Stimulated activated naive B cell treated with anti-CD40 and anti-IgM and Interleukin-4, amounts not matched to agents 10 μg/mL and 1 μg/mL and 100 μg/mL, for 72 hours (primary cell): ENCODE results near the gene PYCR2.
"Not testable (repeated sequence)": the region's sequence is repeated elsewhere in the genome, so short reads cannot be mapped to it uniquely, and the experiment has no call there.

Experiments
- ATAC-seq, 2 donors: fragments of 150-1000 bp; cut with Tn5 transposase; replicated peaks; 2 replicates each; pipeline ENCODE4 v1.10.0; 2021; ENCODE audit warnings: moderate library complexity in 1 of 2
- DNase-seq: peaks from one replicate; pipeline ENCODE4 v3.0.0; 2021
- H3K27ac Mint-ChIP-seq: one replicate; pipeline ENCODE4 v1.8.0; 2022; ENCODE audit warnings: mild to moderate bottlenecking, mixed read lengths
- H3K27me3 Mint-ChIP-seq, 2 donors: one replicate each; pipeline ENCODE4 v1.8.0; 2022; ENCODE audit warnings: mixed read lengths in 2 of 2
- H3K36me3 Mint-ChIP-seq, 2 donors: one replicate each; pipeline ENCODE4 v1.8.0; 2022; ENCODE audit warnings: mixed read lengths in 2 of 2, mild to moderate bottlenecking in 1 of 2
- H3K4me1 Mint-ChIP-seq, 2 donors: one replicate each; pipeline ENCODE4 v1.8.0; 2022; ENCODE audit warnings: mixed read lengths in 2 of 2, mild to moderate bottlenecking in 1 of 2
- H3K4me3 Mint-ChIP-seq, 2 donors: one replicate each; pipeline ENCODE4 v1.8.0; 2022; ENCODE audit warnings: mild to moderate bottlenecking in 2 of 2, mixed read lengths in 2 of 2, moderate library complexity in 1 of 2
- H3K9me3 Mint-ChIP-seq, 2 donors: one replicate each; pipeline ENCODE4 v1.8.0; 2022; ENCODE audit warnings: mixed read lengths in 2 of 2, mild to moderate bottlenecking in 1 of 2

Gene PYCR2

GRCh38 chr1:225897595-225898514 lies 26.2 kb downstream of the PYCR2 start:
- H3K27ac Mint-ChIP-seq = peak overlapping the region; percentile 92
- H3K36me3 Mint-ChIP-seq = no peaks in the 10 kb centered on the region
- H3K9me3 Mint-ChIP-seq = no peaks in the 10 kb centered on the region
- peak overlapping the region; percentile 11 to 33 for H3K4me3 Mint-ChIP-seq
- DNase-seq (no peak), ATAC-seq (no peak)
- no peaks in the 10 kb centered on the region for H3K27me3 Mint-ChIP-seq
- peaks cover 27 to 39% of the 10 kb centered on the region in 2 donors for H3K4me1 Mint-ChIP-seq

GRCh38 chr1:225896937-225897549 lies 27.0 kb downstream of the PYCR2 start:
- Mint-ChIP-seq H3K9me3 (no peaks in the 10 kb centered on the region), H3K4me3 (peak overlapping the region; percentile 33 to 56), H3K27me3 (no peaks in the 10 kb centered on the region), H3K36me3 (no peaks in the 10 kb centered on the region), H3K27ac (peak overlapping the region; percentile 92), H3K4me1 (peaks cover 27 to 39% of the 10 kb centered on the region in 2 donors)
- DNase-seq (peak; percentile 70), ATAC-seq (peak; percentile 100)

- H3K4me1 Mint-ChIP-seq = peaks cover 27 to 39% of the 10 kb centered on the region in 2 donors
- H3K36me3 Mint-ChIP-seq = no peaks in the 10 kb centered on the region
- no peaks in the 10 kb centered on the region for H3K9me3 Mint-ChIP-seq
- DNase-seq (no peak), ATAC-seq (no peak)
- H3K27me3 Mint-ChIP-seq = no peaks in the 10 kb centered on the region
- no peak overlapping the region for H3K4me3 Mint-ChIP-seq
- peak overlapping the region; percentile 92 for H3K27ac Mint-ChIP-seq
Measured at GRCh38 chr1:225896494-225896893, 27.6 kb downstream of the PYCR2 start.

GRCh38 chr1:225892307-225892706 lies 31.7 kb downstream of the PYCR2 start:
- DNase-seq (no peak), ATAC-seq (no peak)
- no peaks in the 10 kb centered on the region for H3K36me3 Mint-ChIP-seq
- no peaks in the 10 kb centered on the region for H3K9me3 Mint-ChIP-seq
- no peak overlapping the region for H3K4me3 Mint-ChIP-seq
- peaks cover 0 to 11% of the 10 kb centered on the region in 2 donors for H3K27me3 Mint-ChIP-seq
- H3K27ac Mint-ChIP-seq = no peak overlapping the region
- peaks cover 8 to 22% of the 10 kb centered on the region in 2 donors for H3K4me1 Mint-ChIP-seq

- Mint-ChIP-seq H3K36me3 (no peaks in the 10 kb centered on the region), H3K4me3 (no peak overlapping the region), H3K4me1 (peaks cover 2 to 20% of the 10 kb centered on the region in 2 donors), H3K27me3 (peaks cover 0 to 18% of the 10 kb centered on the region in 2 donors), H3K27ac (no peak overlapping the region), H3K9me3 (no peaks in the 10 kb centered on the region)
- ATAC-seq (no peak), DNase-seq (no peak)
Measured at GRCh38 chr1:225891229-225891972, 32.6 kb downstream of the PYCR2 start.

- H3K36me3 Mint-ChIP-seq = no peaks in the 10 kb centered on the region
- peaks cover 0 to 18% of the 10 kb centered on the region in 2 donors for H3K27me3 Mint-ChIP-seq
- H3K27ac Mint-ChIP-seq = no peak overlapping the region
- ATAC-seq (no peak), DNase-seq (no peak)
- peaks cover 2 to 14% of the 10 kb centered on the region in 2 donors for H3K4me1 Mint-ChIP-seq
- H3K4me3 Mint-ChIP-seq = no peak overlapping the region
- H3K9me3 Mint-ChIP-seq = no peaks in the 10 kb centered on the region
Measured at GRCh38 chr1:225890346-225891228, 33.5 kb downstream of the PYCR2 start.

- Mint-ChIP-seq H3K9me3 (no peaks in the 10 kb centered on the region), H3K4me3 (no peak overlapping the region), H3K4me1 (peaks cover 2 to 14% of the 10 kb centered on the region in 2 donors), H3K27ac (no peak overlapping the region), H3K36me3 (no peaks in the 10 kb centered on the region), H3K27me3 (peaks cover 0 to 18% of the 10 kb centered on the region in 2 donors)
- no peak for DNase-seq
- no peak for ATAC-seq
Measured at GRCh38 chr1:225889743-225890142, 34.3 kb downstream of the PYCR2 start.

- Mint-ChIP-seq H3K4me3 (no peak within 1 kb of the TSS), H3K36me3 (no peaks in the 10 kb centered on the region), H3K27me3 (peaks cover 0 to 18% of the 10 kb centered on the region in 2 donors), H3K27ac (no peak within 1 kb of the TSS), H3K9me3 (no peaks in the 10 kb centered on the region), H3K4me1 (peaks cover 2 to 15% of the 10 kb centered on the region in 2 donors)
- DNase-seq (no peak), ATAC-seq (no peak)
Measured at GRCh38 chr1:225888898-225889601, 35.0 kb downstream of the PYCR2 start, which contains the start of gene LEFTY1. Gene LEFTY1, minus strand, starts transcription at chr1:225889146. Its CDS starts 80 bp downstream, at chr1:225889066.

GRCh38 chr1:225888289-225888897 lies 35.7 kb downstream of the PYCR2 start:
- peaks cover 6 to 22% of the 10 kb centered on the region in 2 donors for H3K4me1 Mint-ChIP-seq
- no peak for DNase-seq
- H3K27ac Mint-ChIP-seq = no peak overlapping the region
- ATAC-seq = no peak
- no peaks in the 10 kb centered on the region for H3K9me3 Mint-ChIP-seq
- no peak overlapping the region for H3K4me3 Mint-ChIP-seq
- H3K27me3 Mint-ChIP-seq = peaks cover 0 to 18% of the 10 kb centered on the region in 2 donors
- no peaks in the 10 kb centered on the region for H3K36me3 Mint-ChIP-seq

- not testable (repeated sequence) for H3K9me3 Mint-ChIP-seq, H3K36me3 Mint-ChIP-seq, DNase-seq, H3K27ac Mint-ChIP-seq, H3K4me3 Mint-ChIP-seq, ATAC-seq
- Mint-ChIP-seq H3K4me1 (peaks cover 9 to 26% of the 10 kb centered on the region in 2 donors), H3K27me3 (peaks cover 0 to 18% of the 10 kb centered on the region in 2 donors)
Measured at GRCh38 chr1:225887554-225888288, 36.3 kb downstream of the PYCR2 start.

GRCh38 chr1:225887030-225887314 lies 37.1 kb downstream of the PYCR2 start:
- peaks cover 9 to 26% of the 10 kb centered on the region in 2 donors for H3K4me1 Mint-ChIP-seq
- H3K27me3 Mint-ChIP-seq = peaks cover 0 to 18% of the 10 kb centered on the region in 2 donors
- no peaks in the 10 kb centered on the region for H3K36me3 Mint-ChIP-seq
- no peaks in the 10 kb centered on the region for H3K9me3 Mint-ChIP-seq
- no peak overlapping the region for H3K27ac Mint-ChIP-seq
- ATAC-seq (no peak), DNase-seq (no peak)
- no peak overlapping the region for H3K4me3 Mint-ChIP-seq
